ENCODE data around the gene ANO9.

Gene ANO9

DNA sequence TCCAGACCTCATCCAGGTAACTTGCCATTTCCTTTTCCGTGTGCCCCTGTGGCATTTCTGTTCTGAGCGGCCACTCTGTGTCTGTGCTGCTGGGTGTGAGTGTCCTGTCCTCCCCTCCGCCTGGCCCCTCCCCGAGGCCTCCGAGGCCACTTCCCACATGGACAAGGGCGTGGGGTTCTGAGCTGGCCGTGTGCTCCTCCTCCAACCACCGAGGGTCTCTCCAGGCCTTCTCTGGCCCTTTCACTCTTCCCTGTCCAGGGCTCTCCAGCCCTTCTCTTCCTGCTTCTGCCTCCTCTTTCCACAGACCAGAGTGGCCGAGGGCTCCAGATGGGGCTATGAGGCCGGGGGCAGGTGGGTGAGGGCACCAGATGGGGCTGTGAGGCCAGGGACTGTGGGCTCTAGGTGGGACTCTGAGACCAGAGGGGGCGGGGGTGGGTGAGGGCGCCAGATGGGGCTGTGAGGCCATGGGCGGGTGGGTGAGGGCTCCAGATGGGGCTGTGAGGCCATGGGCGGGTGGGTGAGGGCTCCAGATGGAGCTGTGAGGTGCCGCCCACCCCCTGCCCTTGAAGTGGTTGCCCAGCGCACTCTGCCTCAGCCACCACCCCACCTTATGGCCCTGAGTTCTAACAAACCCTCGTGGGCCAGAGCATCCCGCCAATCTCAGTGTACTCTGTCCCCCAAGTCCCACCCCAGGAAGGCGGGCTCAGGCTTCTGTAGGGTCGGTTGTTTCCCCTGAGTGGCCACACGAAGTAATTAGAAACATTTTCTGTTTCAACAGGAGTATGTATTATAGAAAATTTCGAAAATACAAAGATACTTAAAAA is 32.4 kb upstream of the ANO9 start:
- Histone ChIP-seq H3K9me3 (no peaks in the 10 kb centered on the region), H3K36me3 (peaks cover 0 to 6% (median 5%) of the 10 kb centered on the region in 3 donors), H3K27me3 (no peaks in the 10 kb centered on the region), H3K27ac (no peak overlapping the region), H3K4me1 (peaks cover 3 to 18% (median 10%) of the 10 kb centered on the region in 4 donors), H3K4me3 (no peak overlapping the region)
- TF ChIP-seq CTCF (IDR thresholded peaks at IDR 0.05), result no peak
- DNase-seq, result no peak
- intact Hi-C loops (cut with DNase I; ENCODE audit: low total_unique reads), result no loop called here

GRCh38 chr11:473415-473814 is 31.6 kb upstream of the ANO9 start:
- Histone ChIP-seq H3K27ac (no peak overlapping the region), H3K36me3 (no peaks in the 10 kb centered on the region), H3K27me3 (no peaks in the 10 kb centered on the region), H3K4me3 (no peak overlapping the region), H3K4me1 (peaks cover 3 to 25% (median 13%) of the 10 kb centered on the region in 4 donors), H3K9me3 (no peaks in the 10 kb centered on the region)
- TF ChIP-seq CTCF (IDR thresholded peaks at IDR 0.05), result no peak
- DNase-seq, result no peak
- intact Hi-C loops (cut with DNase I; ENCODE audit: low total_unique reads), result no loop called here

DNA sequence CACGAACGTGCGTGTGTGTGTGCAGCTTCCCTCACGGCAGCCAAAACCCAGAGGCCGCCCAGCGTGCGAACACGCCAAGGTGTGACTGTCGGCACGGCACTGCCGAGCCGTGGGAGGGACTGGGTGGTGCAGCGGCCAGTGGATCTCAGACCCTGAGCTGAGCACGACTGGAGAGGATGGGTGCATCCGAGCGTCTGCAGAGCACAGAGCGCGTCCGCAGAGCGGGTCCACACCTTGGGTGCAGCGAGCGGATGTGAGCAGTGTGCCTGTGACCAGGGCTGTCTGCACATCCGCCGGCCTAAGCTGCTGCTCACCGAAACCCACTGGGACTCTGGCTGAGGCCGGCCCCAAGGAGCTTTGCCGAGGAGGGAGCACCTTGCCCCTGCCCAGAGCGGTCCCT is 31.0 kb upstream of the ANO9 start:
- Histone ChIP-seq H3K9me3 (no peaks in the 10 kb centered on the region), H3K4me1 (peaks cover 3 to 25% (median 15%) of the 10 kb centered on the region in 4 donors), H3K27ac (no peak overlapping the region), H3K4me3 (no peak overlapping the region), H3K27me3 (no peaks in the 10 kb centered on the region), H3K36me3 (no peaks in the 10 kb centered on the region)
- intact Hi-C loops (cut with DNase I; ENCODE audit: low total_unique reads), result no loop called here
- no peak for DNase-seq
- no peak for TF ChIP-seq CTCF (IDR thresholded peaks at IDR 0.05)

DNA sequence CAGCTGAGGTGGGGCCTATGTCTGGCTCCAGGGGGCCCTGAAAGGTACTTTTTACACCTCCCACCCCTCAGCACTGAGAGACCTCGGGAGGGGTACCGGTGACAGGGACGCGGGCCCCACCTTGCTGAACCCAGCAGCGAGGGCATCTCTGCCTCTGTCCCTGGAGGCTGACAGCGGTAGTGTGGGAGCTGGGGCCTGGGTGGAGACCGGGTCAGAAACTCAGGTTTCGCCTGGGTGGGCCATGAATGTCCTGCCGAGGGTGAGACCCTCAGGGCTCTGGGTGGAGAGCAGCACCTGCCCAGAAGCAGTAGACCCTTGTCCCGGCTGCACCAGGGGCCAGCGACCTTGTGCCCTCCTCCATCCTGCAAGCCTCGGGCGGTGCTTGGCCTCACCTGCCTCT is 30.5 kb upstream of the ANO9 start:
- Histone ChIP-seq H3K36me3 (no peaks in the 10 kb centered on the region), H3K9me3 (no peaks in the 10 kb centered on the region), H3K4me1 (peaks cover 3 to 25% (median 15%) of the 10 kb centered on the region in 4 donors), H3K27ac (no peak overlapping the region), H3K27me3 (no peaks in the 10 kb centered on the region), H3K4me3 (no peak overlapping the region)
- TF ChIP-seq CTCF (IDR thresholded peaks at IDR 0.05), result no peak
- DNase-seq, result no peak
- intact Hi-C loops (cut with DNase I; ENCODE audit: low total_unique reads), result no loop called here

- intact Hi-C loops (cut with DNase I; ENCODE audit: low total_unique reads), result no loop called here
- H3K9me3 ChIP-seq, result no peaks in the 10 kb centered on the region
- H3K4me3 ChIP-seq, result no peak overlapping the region
- peaks cover 3 to 25% (median 15%) of the 10 kb centered on the region in 4 donors for H3K4me1 ChIP-seq
- H3K27me3 ChIP-seq, result no peaks in the 10 kb centered on the region
- H3K36me3 ChIP-seq, result peaks cover 0 to 2% (median 0%) of the 10 kb centered on the region in 3 donors
- no peak overlapping the region for H3K27ac ChIP-seq
- no peak for DNase-seq
- no peak for TF ChIP-seq CTCF (IDR thresholded peaks at IDR 0.05)
Measured at GRCh38 chr11:471468-472145, 29.8 kb upstream of the ANO9 start.
